Measurements from ENCODE around the gene EEFSEC. TPM values are rescaled to one million over a fixed set of nuclear protein-coding genes. Genes with fewer than 3 reads are reported as not detected.

Gene EEFSEC
- total RNA-seq, 1 donor from 2014 or later = 12.2 TPM

DNA sequence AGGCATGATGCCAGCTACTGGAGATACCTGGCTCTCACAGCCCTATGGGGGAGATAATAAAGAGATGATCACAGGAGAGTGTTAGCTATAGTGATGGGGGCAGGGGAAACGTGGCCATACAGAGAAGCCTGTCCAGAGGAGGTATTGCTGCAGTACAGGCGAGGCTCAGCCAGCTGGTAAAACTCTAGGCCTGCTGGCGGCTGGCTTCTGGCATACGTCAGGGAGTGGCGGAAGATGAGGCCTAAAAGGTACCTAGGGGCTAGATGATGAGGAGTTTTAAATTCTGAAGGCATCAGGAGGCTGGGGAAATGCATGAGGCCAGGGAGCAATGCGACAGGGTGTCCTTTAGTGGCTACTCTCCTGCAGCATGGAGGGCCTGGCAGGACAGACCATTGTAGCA lies 110.7 kb downstream of the EEFSEC start:
- H3K4me1 Mint-ChIP-seq (ENCODE audit: low read depth) = peaks cover 3% of the 10 kb centered on the region
- TF ChIP-seq, protein P1, sequence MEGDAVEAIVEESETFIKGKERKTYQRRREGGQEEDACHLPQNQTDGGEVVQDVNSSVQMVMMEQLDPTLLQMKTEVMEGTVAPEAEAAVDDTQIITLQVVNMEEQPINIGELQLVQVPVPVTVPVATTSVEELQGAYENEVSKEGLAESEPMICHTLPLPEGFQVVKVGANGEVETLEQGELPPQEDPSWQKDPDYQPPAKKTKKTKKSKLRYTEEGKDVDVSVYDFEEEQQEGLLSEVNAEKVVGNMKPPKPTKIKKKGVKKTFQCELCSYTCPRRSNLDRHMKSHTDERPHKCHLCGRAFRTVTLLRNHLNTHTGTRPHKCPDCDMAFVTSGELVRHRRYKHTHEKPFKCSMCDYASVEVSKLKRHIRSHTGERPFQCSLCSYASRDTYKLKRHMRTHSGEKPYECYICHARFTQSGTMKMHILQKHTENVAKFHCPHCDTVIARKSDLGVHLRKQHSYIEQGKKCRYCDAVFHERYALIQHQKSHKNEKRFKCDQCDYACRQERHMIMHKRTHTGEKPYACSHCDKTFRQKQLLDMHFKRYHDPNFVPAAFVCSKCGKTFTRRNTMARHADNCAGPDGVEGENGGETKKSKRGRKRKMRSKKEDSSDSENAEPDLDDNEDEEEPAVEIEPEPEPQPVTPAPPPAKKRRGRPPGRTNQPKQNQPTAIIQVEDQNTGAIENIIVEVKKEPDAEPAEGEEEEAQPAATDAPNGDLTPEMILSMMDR (IDR thresholded peaks at IDR 0.05) = no peak
- H3K4me3 Mint-ChIP-seq (ENCODE audit: unreplicated experiment) = no peak overlapping the region
- H3K9me3 Mint-ChIP-seq (ENCODE audit: low read depth) = peaks cover 15% of the 10 kb centered on the region
- peaks cover 28% of the 10 kb centered on the region for H3K36me3 Mint-ChIP-seq (ENCODE audit: low read depth)
- DNase-seq (ENCODE audit: low spot score) = no peak
- H3K27me3 Mint-ChIP-seq (ENCODE audit: low read depth) = no peaks in the 10 kb centered on the region
- no peak overlapping the region for H3K27ac Mint-ChIP-seq (ENCODE audit: unreplicated experiment)

DNA sequence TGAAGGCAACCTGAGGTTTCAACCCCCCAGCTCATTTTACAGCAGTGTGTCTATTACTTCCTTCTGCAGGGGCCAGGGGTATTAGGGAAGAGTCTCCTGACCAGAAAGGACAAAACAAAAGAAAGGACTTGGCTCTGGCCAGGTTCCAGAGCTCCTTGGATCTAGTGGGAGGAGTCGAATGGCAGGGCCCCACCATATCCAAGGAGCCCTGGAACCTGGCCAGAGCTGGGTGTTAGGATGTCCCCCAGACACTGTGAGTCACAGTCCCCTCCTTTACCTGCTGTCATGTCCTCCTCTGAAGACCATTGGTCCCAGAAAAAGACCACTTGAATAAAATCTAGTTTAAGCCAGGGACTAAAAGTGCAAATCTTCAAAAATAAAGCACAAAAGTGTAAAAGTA lies 113.2 kb downstream of the EEFSEC start:
- no peak for DNase-seq (ENCODE audit: low spot score)
- no peak overlapping the region for H3K4me3 Mint-ChIP-seq (ENCODE audit: unreplicated experiment)
- peaks cover 3% of the 10 kb centered on the region for H3K4me1 Mint-ChIP-seq (ENCODE audit: low read depth)
- H3K9me3 Mint-ChIP-seq (ENCODE audit: low read depth) = no peaks in the 10 kb centered on the region
- peaks cover 18% of the 10 kb centered on the region for H3K36me3 Mint-ChIP-seq (ENCODE audit: low read depth)
- TF ChIP-seq, protein P1 (IDR thresholded peaks at IDR 0.05) = no peak
- no peak overlapping the region for H3K27ac Mint-ChIP-seq (ENCODE audit: unreplicated experiment)
- no peaks in the 10 kb centered on the region for H3K27me3 Mint-ChIP-seq (ENCODE audit: low read depth)

DNA sequence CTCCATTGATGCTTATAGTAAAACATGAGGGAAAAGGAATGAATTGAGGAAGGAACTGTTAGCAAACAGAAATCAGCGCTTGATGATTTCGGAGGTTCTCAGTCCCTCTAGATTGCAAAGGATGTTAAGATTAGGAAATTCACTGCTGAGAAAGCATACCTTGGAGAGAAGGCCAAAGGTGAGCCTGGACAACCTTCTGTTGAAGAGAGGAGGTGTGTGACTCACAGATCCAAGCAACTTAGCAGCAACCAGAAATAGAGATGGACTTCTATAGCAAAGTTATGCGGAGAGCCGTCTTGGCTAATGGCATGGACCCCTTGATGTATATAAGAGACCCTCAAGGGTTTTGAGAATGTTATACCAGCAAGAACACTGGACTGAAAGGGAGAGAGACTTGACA lies 114.3 kb downstream of the EEFSEC start:
- Mint-ChIP-seq H3K4me3 (ENCODE audit: unreplicated experiment) (no peak overlapping the region), H3K27me3 (ENCODE audit: low read depth) (no peaks in the 10 kb centered on the region), H3K36me3 (ENCODE audit: low read depth) (peaks cover 20% of the 10 kb centered on the region), H3K4me1 (ENCODE audit: low read depth) (peaks cover 3% of the 10 kb centered on the region), H3K9me3 (ENCODE audit: low read depth) (no peaks in the 10 kb centered on the region), H3K27ac (ENCODE audit: unreplicated experiment) (no peak overlapping the region)
- TF ChIP-seq, protein P1 (IDR thresholded peaks at IDR 0.05) = no peak
- DNase-seq (ENCODE audit: low spot score) = no peak

DNA sequence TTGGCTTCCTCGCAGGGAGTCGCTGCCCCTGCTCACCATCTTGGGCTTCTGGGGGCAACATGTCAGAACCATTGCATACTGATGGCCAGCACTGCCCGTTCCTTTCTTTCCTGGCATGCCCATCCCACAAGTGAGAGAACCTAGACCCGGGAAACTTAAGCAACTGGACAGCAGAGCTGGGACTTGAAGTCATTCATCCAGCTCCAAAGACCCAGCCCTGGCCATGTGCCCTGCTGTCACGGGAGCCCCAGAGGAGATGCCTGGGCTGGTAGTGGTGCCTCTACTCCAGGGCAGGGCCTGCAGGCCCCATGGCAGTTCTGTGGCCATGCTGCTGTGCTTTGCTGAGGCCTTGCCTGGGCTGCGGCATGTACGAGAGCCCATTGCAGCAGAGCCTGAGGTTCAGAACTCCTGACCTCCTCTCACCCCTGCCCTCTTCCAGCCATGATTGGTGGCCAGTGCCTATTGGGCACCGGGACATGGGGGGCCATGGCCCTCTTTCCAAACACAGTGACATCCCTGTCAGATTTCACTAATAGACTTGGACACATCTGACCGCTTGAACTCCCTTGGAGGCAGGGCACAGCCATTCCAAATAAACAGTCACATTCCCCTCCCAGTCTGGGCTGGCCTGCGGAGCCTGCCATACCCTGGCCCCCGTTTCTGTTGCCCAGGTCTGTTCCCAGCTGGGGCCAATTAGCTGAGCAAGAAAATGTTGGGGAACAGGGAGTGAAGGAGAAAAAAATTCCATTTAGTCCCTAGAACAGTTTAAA lies 115.9 kb downstream of the EEFSEC start:
- DNase-seq (ENCODE audit: low spot score) = peak; percentile 57
- H3K27ac Mint-ChIP-seq (ENCODE audit: unreplicated experiment) = no peak overlapping the region
- no peaks in the 10 kb centered on the region for H3K27me3 Mint-ChIP-seq (ENCODE audit: low read depth)
- no peaks in the 10 kb centered on the region for H3K9me3 Mint-ChIP-seq (ENCODE audit: low read depth)
- peaks cover 14% of the 10 kb centered on the region for H3K36me3 Mint-ChIP-seq (ENCODE audit: low read depth)
- TF ChIP-seq, protein P1 (IDR thresholded peaks at IDR 0.05) = no peak
- no peak overlapping the region for H3K4me3 Mint-ChIP-seq (ENCODE audit: unreplicated experiment)
- H3K4me1 Mint-ChIP-seq (ENCODE audit: low read depth) = peaks cover 4% of the 10 kb centered on the region

DNA sequence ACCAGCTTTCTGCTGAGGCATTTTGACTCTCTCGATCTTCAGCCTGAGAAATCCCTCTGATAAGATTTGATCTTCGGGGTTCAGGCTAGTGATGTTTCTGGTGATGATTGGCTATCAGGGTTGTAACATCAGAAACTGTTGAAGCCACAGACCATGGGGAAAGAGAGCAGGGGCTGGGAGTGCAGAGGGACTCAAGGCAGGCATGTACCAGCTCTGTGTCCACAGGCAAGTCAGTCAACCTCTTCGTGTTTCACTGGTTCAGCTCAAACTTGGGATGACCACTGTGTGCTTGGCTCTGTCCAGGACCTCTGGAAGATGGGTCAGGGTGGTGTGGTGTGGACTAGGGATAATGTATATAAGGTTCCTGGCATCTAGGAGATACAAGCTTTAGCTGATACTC lies 116.5 kb downstream of the EEFSEC start:
- Mint-ChIP-seq H3K27ac (ENCODE audit: unreplicated experiment) (no peak overlapping the region), H3K36me3 (ENCODE audit: low read depth) (peaks cover 14% of the 10 kb centered on the region), H3K9me3 (ENCODE audit: low read depth) (no peaks in the 10 kb centered on the region), H3K27me3 (ENCODE audit: low read depth) (no peaks in the 10 kb centered on the region), H3K4me1 (ENCODE audit: low read depth) (peaks cover 10% of the 10 kb centered on the region), H3K4me3 (ENCODE audit: unreplicated experiment) (no peak overlapping the region)
- no peak for DNase-seq (ENCODE audit: low spot score)
- TF ChIP-seq, protein P1 (IDR thresholded peaks at IDR 0.05) = no peak

Data from chondrocyte (in vitro differentiated cells).